ELR (cell line): ENCODE data around the gene ACRBP.

Source experiments
- DNase-seq: peaks from one replicate; pipeline ENCODE4 v3.0.0-alpha.2; 2015; ENCODE audit warnings: low read depth

Gene ACRBP

GRCh38 chr12:6647083-6647604 lies at the start of gene ACRBP:
ACRBP (minus strand) TSS chr12:6647432; CDS start chr12:6647366, 66 bp downstream.
- no peak for DNase-seq

- no peak for DNase-seq
Observed at GRCh38 chr12:6695313-6696045, 48.2 kb upstream of the ACRBP start.

DNA sequence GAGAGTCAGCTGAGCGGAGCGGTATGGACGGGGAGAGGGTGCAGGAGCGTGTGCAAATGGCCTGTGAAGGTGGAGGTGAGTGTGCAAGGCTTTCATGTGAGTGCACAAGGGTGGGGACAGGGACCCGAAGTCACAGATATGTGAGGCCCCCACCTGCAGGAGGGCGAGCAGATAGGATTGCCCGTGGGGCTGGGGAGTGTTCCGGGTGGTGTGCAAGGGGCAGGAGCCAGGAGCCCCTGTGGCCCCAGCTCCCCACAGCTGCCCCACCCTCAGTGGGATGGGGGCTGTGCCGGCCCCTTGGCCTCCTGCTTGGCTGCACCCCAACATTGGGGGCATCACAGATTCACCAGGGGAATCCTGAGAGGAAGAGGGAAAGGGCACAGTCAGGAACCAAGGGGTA lies 47.5 kb upstream of the ACRBP start:
- no peak for DNase-seq

DNA sequence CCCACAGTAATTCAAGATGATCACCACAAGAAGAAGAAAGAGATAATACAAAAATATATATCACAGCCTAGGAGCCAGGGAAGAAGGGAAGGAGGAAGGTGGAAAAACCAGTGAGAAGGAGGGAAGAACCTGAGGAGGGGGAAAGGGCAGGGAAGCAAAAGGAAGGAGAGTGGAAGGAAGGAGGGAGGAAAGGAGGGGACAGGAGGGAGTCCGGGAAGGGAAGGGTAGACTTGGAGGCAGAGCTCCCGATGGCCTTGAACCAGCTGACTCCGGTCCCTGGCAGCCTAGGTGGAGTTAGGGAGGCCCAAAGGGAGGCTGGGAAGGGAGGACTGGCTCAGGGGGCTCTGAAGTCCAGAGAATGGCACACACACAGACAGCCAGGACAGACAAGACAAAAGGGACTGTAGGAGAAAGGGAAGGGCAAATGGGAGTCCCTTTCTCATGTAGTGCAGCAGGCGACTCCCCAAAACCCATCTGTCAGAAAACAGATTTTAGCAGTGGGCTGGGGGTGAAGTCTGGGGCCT lies 46.7 kb upstream of the ACRBP start:
- no peak for DNase-seq

DNA sequence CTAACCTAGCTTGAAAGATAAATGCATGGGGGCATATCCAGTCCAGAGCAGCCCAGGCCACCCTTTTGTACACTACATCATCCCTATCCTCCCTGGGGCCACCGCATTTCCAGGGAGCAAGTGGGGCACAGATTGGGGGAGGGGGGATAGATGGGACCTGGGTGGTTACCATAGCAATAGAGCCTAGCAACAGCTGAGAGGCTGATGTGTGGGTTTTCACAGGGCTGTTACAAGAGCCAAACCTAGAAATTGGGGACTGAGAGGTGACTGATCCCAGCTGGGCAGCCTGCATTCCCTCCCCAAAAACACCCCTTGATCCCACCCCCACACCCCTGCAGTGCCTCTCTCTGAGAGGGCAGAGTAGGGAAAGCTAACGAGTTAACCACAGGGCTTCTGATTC lies 45.7 kb upstream of the ACRBP start:
- DNase-seq: no peak

DNA sequence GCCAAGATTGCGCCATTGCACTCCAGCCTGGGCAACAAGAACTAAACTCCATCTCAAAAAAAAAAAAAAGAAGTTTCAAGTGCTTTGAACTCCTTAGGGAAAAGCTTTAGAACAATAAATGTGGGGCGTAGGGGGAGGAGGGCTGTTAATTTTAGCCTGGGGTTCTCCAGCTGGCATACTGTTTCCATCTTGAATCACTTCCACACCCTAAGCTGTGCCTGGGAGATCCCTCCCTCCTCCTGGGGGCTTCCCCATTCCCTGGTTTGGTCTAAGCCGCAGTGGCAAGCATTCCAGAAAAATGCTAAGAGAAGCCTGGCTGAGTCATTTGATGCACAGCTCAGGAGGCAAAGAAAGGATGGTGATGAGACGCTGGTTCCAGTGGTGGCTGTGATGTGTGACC lies 44.2 kb upstream of the ACRBP start:
- DNase-seq: peak; percentile 75

- DNase-seq: peak; percentile 100
Observed at GRCh38 chr12:6688999-6689882, 42.0 kb upstream of the ACRBP start, which contains the start of gene ZNF384. ZNF384 (minus strand) TSS chr12:6689375; CDS start chr12:6679520, 9,855 bp downstream.

DNA sequence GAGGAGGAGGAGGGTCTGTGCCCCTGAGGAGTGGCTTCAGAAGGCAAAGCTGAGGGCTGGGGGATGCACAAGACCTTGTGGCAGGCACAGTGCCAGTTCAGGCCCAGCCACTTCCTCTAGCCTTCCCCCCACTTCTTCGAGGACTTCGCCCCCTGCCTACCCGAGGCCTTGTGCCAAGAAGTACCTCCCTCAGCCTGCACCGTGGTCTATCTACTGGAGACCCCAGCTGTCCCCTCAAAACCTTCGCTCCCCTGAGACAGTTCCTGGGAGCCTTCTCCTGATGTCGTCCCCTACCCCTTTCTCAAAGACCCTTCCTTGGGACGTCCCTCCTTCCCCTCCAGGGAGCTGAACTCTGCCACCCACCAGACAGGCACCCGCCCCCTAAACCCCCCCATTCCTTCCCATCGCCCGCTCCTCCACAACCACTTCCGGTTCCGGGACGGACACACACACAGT lies 41.3 kb upstream of the ACRBP start:
- DNase-seq: peak; percentile 47

DNA sequence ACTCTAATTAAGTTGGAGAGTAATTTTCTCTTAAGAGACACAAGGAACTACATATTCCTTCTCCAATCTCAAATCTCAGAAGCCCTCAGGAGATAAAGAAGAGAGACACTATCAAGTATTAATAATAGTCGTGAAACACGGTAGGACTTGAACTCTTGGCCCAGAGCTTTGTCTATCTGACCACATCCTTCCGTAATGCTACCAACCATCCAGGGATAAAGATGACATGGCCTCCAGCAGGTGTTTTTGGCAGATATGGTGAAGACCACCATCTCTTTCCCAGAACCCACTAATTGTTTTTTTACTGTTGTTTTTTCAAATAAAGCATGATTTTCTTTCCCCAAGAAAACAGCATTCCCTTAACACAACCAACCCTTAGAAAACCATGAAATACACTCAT lies 38.6 kb upstream of the ACRBP start:
- no peak for DNase-seq

DNA sequence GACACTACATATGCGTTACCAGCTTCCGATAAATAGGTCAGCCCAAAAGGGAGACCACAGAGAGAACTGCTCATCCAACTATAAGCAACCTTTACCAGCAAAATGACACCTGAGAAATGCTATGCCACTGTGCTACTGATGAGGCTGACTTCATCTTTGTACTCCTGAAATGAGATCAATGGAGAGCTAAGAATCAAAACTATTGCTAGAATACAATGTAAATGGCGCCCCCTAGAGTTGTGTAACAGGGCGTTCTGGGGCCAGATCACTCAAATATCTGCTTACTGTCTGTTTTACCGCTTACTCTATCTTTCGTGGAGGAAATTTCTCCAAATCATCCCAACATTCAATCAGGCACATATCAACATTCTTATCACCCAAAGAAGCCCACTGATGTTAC lies 37.4 kb upstream of the ACRBP start:
- peak; percentile 69 for DNase-seq

GRCh38 chr12:6676962-6677361 lies 29.7 kb upstream of the ACRBP start:
- no peak for DNase-seq

GRCh38 chr12:6672143-6672542 lies 24.9 kb upstream of the ACRBP start:
- DNase-seq: no peak

GRCh38 chr12:6667559-6668210 lies 20.5 kb upstream of the ACRBP start:
- DNase-seq: peak; percentile 19

- no peak for DNase-seq
Observed at GRCh38 chr12:6666211-6666610, 19.0 kb upstream of the ACRBP start.

DNA sequence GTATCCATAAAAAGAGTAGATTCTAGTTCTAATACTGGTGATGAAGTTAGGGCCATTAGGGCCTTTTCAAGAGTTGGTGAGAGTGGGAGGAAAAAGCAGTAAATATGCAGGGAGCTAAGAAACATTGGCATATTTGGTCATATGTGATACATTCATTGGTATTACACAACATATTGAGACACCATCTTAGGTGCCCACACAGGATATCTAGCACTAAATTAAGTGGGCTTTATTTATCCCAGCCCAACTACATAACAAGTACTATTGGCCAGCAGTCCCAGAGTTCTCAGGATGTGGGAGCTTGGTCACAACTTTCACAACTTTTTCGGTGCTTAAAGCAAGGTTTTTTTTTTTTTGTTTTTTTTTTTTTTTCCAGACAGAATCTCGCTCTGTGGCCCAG lies 17.7 kb upstream of the ACRBP start:
- DNase-seq: peak; percentile 27

GRCh38 chr12:6662906-6663742 lies 15.9 kb upstream of the ACRBP start, which contains the start of gene ING4:
ING4 (minus strand) TSS chr12:6663119; CDS start chr12:6663101, 18 bp downstream.
- DNase-seq: peak; percentile 100

- DNase-seq: no peak
Observed at GRCh38 chr12:6662602-6662905, 15.3 kb upstream of the ACRBP start.

DNA sequence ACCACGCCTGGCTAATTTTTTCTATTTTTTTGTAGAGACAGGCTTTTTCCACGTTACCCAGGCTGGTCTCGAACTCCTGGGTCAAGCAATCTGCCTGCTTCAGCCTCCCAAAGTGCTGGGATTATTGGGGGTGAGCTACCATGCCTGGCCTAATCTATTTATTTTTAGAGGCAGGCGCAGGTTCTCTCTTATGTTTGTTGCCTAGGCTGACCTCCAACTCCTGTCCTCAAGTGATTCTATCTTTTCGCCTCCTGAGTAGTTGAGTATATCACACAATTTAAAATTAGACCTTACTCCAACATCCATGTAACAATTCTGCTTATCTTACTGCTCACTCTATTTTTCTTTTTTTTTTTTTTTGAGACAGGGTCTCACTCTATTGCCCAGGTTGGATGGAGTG lies 6.8 kb upstream of the ACRBP start:
- DNase-seq: no peak

DNA sequence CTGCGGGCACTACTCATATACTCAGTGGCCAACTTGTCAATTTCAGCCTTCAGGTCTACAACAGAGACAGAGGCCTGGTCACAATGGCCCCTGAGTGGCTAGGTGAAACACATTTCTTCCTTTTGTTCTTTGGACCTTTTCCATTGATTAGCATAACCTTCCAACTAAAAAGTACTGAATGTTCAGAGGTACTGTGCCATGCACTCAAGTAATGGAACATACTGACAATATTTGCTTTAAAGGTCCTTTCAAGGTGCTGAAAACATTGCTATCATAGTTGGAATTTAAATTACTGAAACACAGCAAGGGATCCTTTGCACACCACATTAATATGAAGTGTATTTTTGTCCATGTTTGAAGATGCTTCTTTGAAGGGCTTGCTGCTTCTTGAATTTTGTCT lies 6.1 kb upstream of the ACRBP start:
- no peak for DNase-seq

DNA sequence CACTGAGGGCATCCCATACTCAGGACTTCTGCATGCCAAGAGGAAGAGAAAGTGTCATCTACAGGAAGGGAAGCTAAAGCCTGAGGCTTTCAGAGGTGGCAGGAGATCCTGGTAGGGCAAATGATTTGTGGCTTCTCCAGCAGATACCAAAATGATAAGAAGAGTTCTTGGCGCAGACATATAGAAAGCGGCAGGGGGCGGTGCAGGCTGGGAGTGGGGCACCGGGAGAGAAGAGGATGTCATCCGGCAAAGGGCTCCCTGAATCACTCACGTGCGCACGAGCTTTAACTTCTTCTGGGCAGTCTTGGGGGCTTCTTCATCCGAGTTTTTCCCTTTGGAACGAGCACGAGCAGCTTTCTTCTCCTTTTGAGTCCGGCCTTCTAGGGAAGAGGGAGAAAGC lies 5.2 kb upstream of the ACRBP start:
- no peak for DNase-seq

DNA sequence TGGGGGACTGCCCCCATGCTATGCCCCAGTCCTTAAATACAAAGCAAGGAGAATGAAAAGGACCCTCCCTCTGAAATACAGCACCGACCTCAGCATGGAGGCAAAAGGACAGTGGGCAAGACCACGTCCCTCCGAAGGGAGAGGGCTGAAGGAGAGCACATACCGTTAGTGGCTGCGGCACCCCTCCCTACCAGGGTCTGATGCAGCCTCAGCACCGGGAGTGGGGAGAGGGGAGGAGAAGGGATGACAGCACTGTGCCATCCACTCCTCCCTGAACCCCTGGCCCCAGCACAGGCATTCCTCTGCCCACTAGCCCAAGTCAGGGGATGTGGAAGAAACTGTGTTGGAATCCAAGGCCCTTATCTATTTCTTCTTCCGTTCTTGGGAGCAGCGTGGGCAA lies 3.6 kb upstream of the ACRBP start:
- DNase-seq: no peak
